ENCODE results near the gene PRSS50.
"Not testable (repeated sequence)": the region's sequence is repeated elsewhere in the genome, so short reads cannot be mapped to it uniquely, and the experiment has no call there.

The PRSS50 gene

GRCh38 chr3:46746711-46747110, 29.0 kb upstream of the PRSS50 start:
- no peaks in the 10 kb centered on the region for H3K36me3 ChIP-seq (ENCODE audit: control insufficient read depth, low read length)
- no peaks in the 10 kb centered on the region for H3K27me3 ChIP-seq (ENCODE audit: control insufficient read depth, low read length)
- H3K9me3 ChIP-seq (ENCODE audit: control insufficient read depth, insufficient read depth, low read length): no peaks in the 10 kb centered on the region
- no peaks in the 10 kb centered on the region for H3F3A ChIP-seq (ENCODE audit: control insufficient read depth, insufficient read depth)
- no peaks in the 10 kb centered on the region for H3K9me2 ChIP-seq (replicated peaks; ENCODE audit: control insufficient read depth, low read length)
- no peak overlapping the region for H3K4me2 ChIP-seq (ENCODE audit: low read length)
- H3K27ac ChIP-seq (ENCODE audit: low read depth, low read length): no peak overlapping the region
- TF ChIP-seq EZH2phosphoT487 (IDR thresholded peaks at IDR 0.05; ENCODE audit: borderline replicate concordance, low read length) (no peak), CTCF (IDR thresholded peaks at IDR 0.05; ENCODE audit: low read depth, low read length, poor library complexity, severe bottlenecking) (no peak)
- H3K4me1 ChIP-seq (ENCODE audit: control insufficient read depth, low read length): peaks cover 4% of the 10 kb centered on the region; the same call in 1 of the 2 replicates
- no peak overlapping the region for H3K4me3 ChIP-seq (ENCODE audit: low read length)
- no peaks in the 10 kb centered on the region for H3K79me2 ChIP-seq (ENCODE audit: control insufficient read depth, low read length)
- no peaks in the 10 kb centered on the region for H4K20me1 ChIP-seq (ENCODE audit: control insufficient read depth, insufficient read depth, low read depth, low read length)

GRCh38 chr3:46742992-46743585, 25.4 kb upstream of the PRSS50 start:
- no peaks in the 10 kb centered on the region for H3K9me2 ChIP-seq (replicated peaks; ENCODE audit: control insufficient read depth, low read length)
- H3K9me3 ChIP-seq (ENCODE audit: control insufficient read depth, insufficient read depth, low read length): no peaks in the 10 kb centered on the region
- no peaks in the 10 kb centered on the region for H3K79me2 ChIP-seq (ENCODE audit: control insufficient read depth, low read length)
- H3K36me3 ChIP-seq (ENCODE audit: control insufficient read depth, low read length): no peaks in the 10 kb centered on the region
- no peaks in the 10 kb centered on the region for H4K20me1 ChIP-seq (ENCODE audit: control insufficient read depth, insufficient read depth, low read depth, low read length)
- peaks cover 4% of the 10 kb centered on the region; the same call in 1 of the 2 replicates for H3K4me1 ChIP-seq (ENCODE audit: control insufficient read depth, low read length)
- H3K27me3 ChIP-seq (ENCODE audit: control insufficient read depth, low read length): 0 out of 2 replicates have a peak, but pooled peaks cover 3% of the 10 kb centered on the region
- H3K4me2 ChIP-seq (ENCODE audit: low read length): no peak overlapping the region
- no peaks in the 10 kb centered on the region for H3F3A ChIP-seq (ENCODE audit: control insufficient read depth, insufficient read depth)
- no peak overlapping the region for H3K27ac ChIP-seq (ENCODE audit: low read depth, low read length)
- no peak for TF ChIP-seq EZH2phosphoT487 (IDR thresholded peaks at IDR 0.05; ENCODE audit: borderline replicate concordance, low read length)
- TF ChIP-seq CTCF (IDR thresholded peaks at IDR 0.05; ENCODE audit: low read depth, low read length, poor library complexity, severe bottlenecking): no peak
- no peak overlapping the region for H3K4me3 ChIP-seq (ENCODE audit: low read length)

- not testable (repeated sequence) for H3K79me2 ChIP-seq (ENCODE audit: control insufficient read depth, low read length); H3F3A ChIP-seq (ENCODE audit: control insufficient read depth, insufficient read depth); H3K4me2 ChIP-seq (ENCODE audit: low read length); H3K9me2 ChIP-seq (replicated peaks; ENCODE audit: control insufficient read depth, low read length); H3K36me3 ChIP-seq (ENCODE audit: control insufficient read depth, low read length); H3K27ac ChIP-seq (ENCODE audit: low read depth, low read length); H4K20me1 ChIP-seq (ENCODE audit: control insufficient read depth, insufficient read depth, low read depth, low read length); H3K4me1 ChIP-seq (ENCODE audit: control insufficient read depth, low read length); H3K9me3 ChIP-seq (ENCODE audit: control insufficient read depth, insufficient read depth, low read length); H3K4me3 ChIP-seq (ENCODE audit: low read length)
- peaks cover 10% of the 10 kb centered on the region for H3K27me3 ChIP-seq (ENCODE audit: control insufficient read depth, low read length)
These were observed 21.9 kb upstream of the PRSS50 start for GRCh38 chr3:46739565-46739964.

GRCh38 chr3:46737329-46737731, 19.7 kb upstream of the PRSS50 start:
- Histone ChIP-seq H3K79me2 (ENCODE audit: control insufficient read depth, low read length) (no peaks in the 10 kb centered on the region), H3K9me2 (replicated peaks; ENCODE audit: control insufficient read depth, low read length) (no peaks in the 10 kb centered on the region), H3K27ac (ENCODE audit: low read depth, low read length) (no peak overlapping the region), H3K9me3 (ENCODE audit: control insufficient read depth, insufficient read depth, low read length) (no peaks in the 10 kb centered on the region), H3K36me3 (ENCODE audit: control insufficient read depth, low read length) (no peaks in the 10 kb centered on the region), H3K4me3 (ENCODE audit: low read length) (no peak overlapping the region), H3K27me3 (ENCODE audit: control insufficient read depth, low read length) (peaks cover 20% of the 10 kb centered on the region), H3F3A (ENCODE audit: control insufficient read depth, insufficient read depth) (no peaks in the 10 kb centered on the region), H4K20me1 (ENCODE audit: control insufficient read depth, insufficient read depth, low read depth, low read length) (no peaks in the 10 kb centered on the region), H3K4me1 (ENCODE audit: control insufficient read depth, low read length) (no peaks in the 10 kb centered on the region), H3K4me2 (ENCODE audit: low read length) (no peak overlapping the region)
- TF ChIP-seq CTCF (IDR thresholded peaks at IDR 0.05; ENCODE audit: low read depth, low read length, poor library complexity, severe bottlenecking): no peak
- no peak for TF ChIP-seq EZH2phosphoT487 (IDR thresholded peaks at IDR 0.05; ENCODE audit: borderline replicate concordance, low read length)
